ENCODE results near the gene EFHC1.
A peak's percentile ranks its signal among the peaks of the same experiment; 100 is the strongest.

EFHC1 gene

DNA sequence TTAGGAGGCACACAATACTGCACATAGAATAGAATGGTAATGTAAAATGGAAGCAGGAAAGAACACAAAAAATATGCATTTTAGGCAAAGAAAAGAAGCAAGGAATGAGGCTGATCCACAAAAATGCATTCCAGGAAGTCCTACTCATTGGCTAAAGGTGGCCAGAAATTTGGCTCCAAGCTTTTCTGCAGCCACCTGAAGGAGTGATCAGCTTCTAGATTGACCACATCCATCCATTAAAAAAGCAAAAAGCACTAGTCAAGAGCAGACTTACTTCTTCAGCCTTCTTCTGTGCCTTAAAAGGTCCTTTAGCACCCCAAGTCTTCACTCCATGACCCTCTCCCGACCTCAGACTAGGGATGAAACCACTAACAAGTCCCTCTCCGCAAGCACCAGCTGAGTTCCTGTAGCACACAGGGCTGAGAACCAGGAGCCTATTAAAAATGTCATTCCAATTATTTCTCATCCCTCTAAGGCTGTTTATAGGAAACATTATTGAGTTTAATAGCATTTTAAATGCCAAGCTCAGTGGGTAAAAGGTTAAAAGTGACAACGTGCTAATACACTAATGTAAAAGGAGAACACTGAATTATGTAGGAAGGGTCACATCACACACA is 120.3 kb downstream of the EFHC1 start:
- DNase-seq = no peak
- in situ Hi-C loops (cut with HindIII; ENCODE audit: low pct_ligation_motif_present, low pct_unique_long_range_greater_than_20kb, low sequenced_read_pairs) = no loop called here

GRCh38 chr6:52541135-52541534 is 121.0 kb downstream of the EFHC1 start:
- in situ Hi-C loops (cut with HindIII; ENCODE audit: low pct_ligation_motif_present, low pct_unique_long_range_greater_than_20kb, low sequenced_read_pairs) = no loop called here
- DNase-seq = no peak

GRCh38 chr6:52543262-52543661 is 123.1 kb downstream of the EFHC1 start:
- no peak for DNase-seq
- in situ Hi-C loops (cut with HindIII; ENCODE audit: low pct_ligation_motif_present, low pct_unique_long_range_greater_than_20kb, low sequenced_read_pairs) = no loop called here

GRCh38 chr6:52543729-52544601 is 123.8 kb downstream of the EFHC1 start:
- in situ Hi-C loops (cut with HindIII; ENCODE audit: low pct_ligation_motif_present, low pct_unique_long_range_greater_than_20kb, low sequenced_read_pairs) = no loop called here
- DNase-seq = peak; percentile 56

DNA sequence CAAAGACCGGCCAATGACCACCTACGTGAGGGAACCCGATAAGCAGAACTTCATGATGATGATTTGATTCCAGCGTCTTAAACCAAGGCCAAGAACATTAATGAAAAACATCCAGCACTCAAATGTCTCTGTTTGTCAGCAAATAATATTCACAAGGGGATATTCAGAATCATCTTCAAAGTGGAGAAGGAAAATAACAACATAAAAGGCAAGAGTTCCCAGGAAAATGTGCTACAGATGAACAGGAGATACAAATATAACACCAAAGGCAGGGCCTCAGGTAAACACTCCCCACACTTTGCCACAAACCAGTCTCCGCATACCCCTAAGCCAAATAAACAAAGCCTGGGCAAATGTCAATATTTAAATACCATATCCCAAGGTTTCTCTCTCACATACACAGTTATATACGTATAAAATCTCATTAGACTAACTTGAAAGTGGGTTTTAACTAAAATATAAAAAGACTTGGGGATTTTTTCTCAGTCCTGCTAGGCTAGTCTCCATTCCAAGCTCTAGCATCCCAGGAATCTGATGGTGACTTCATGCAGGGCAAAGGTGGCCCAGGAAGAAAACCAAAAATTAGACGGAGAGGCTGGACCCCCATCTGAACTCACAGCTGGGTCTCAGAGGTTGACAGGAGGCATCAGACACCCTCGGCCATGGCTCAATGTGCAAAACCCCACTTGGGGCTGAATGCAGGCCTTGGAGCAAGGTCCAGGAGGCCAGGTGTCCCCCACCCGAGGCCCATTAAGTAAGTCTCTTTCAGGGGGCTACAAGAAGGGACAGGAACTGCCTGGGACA is 124.7 kb downstream of the EFHC1 start:
- in situ Hi-C loops (cut with HindIII; ENCODE audit: low pct_ligation_motif_present, low pct_unique_long_range_greater_than_20kb, low sequenced_read_pairs) = no loop called here
- DNase-seq = no peak

DNA sequence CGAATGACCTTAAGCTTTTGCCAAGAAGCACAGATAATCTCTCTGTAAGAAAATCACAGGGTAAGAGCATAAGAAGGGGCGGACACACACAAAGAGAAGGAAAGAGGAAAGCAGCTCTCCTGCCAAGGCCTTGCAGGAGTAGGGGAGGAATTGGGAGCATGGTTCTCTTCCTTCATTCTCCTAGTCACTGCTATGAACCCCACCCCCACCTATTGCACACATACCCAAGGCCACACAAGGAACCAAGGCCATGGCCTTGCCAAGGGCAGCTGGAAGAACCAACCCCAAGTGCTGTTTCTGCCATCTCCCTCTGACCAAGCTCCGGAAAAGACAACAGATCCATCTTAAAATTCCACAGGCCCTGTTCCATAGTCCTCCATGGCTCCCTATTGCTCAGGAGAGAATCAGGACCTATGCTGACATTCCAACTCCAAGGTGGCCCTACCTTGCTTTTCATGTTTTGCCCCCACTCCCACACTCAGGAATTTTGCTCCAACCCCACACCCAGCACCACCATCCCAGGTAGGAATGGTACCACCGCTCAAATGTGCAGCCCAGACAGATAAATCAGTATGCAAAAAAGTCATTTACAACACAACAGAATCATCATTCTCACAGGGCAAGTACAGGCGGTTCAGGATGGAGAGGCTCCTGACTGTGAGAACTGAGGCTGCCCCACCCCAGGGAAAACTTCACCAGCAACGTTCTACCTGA is 125.4 kb downstream of the EFHC1 start:
- no peak for DNase-seq
- in situ Hi-C loops (cut with HindIII; ENCODE audit: low pct_ligation_motif_present, low pct_unique_long_range_greater_than_20kb, low sequenced_read_pairs) = no loop called here

DNA sequence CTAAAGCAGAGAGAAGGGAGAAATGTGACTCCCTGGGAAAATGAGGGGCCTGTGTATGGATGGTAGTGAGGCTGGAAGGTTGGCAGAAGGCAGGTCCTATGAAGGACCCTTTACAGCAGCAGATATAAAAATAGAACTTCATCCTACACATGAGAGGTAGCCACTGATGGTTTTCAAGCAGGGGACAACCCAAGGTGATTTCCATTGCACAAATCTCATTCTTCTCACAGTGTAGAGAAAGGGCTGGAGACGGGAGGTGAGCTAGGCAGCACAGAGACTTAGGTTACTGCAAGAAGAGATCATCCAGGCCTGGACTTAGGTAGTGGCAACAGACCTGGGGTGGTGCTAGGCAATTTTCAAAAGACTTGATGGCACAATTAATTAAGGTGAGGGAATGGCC is 126.0 kb downstream of the EFHC1 start:
- no peak for DNase-seq
- in situ Hi-C loops (cut with HindIII; ENCODE audit: low pct_ligation_motif_present, low pct_unique_long_range_greater_than_20kb, low sequenced_read_pairs) = no loop called here

DNA sequence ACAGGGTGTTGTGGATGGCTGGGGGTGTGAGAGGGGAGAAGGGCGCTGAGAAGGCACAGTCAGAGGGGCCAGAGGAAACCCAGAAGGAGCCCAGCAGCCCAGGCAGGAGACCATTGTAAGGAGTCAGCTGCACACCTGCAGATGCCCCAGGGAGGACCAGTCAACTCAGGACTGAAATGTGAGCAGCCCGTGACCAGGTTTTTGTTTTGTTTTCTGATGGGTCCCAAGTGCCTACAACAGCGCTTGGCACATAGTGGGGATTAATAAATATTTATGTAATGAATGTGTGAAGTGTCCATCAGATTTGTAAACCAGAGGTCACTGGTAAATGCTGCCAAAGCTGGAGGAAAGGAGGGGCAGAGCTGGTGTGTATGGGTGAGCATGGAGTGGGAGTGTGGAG is 126.5 kb downstream of the EFHC1 start:
- in situ Hi-C loops (cut with HindIII; ENCODE audit: low pct_ligation_motif_present, low pct_unique_long_range_greater_than_20kb, low sequenced_read_pairs) = no loop called here

GRCh38 chr6:52547647-52548352 is 127.7 kb downstream of the EFHC1 start:
- no peak for DNase-seq
- in situ Hi-C loops (cut with HindIII; ENCODE audit: low pct_ligation_motif_present, low pct_unique_long_range_greater_than_20kb, low sequenced_read_pairs) = no loop called here

More for the DNA sequence above, 126.5 kb downstream of the EFHC1 start:
- no peak for DNase-seq

DNA sequence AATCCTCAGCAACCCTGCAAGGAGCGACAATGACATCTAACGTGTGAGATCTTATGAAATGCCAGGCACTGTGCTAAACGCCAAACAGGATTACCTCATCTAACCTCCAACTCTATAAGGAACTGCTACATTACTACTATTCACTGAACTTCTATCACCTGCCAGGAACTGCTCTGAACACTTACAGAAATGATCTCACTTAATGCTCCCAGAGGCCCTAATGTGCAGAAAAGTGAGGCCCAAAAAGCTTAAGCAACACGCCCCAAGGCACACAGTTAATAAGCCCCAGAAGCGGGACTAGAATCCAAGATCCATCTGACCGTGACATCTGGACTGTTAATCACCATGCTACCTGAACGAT is 128.2 kb downstream of the EFHC1 start:
- DNase-seq = no peak
- in situ Hi-C loops (cut with HindIII; ENCODE audit: low pct_ligation_motif_present, low pct_unique_long_range_greater_than_20kb, low sequenced_read_pairs) = no loop called here

DNA sequence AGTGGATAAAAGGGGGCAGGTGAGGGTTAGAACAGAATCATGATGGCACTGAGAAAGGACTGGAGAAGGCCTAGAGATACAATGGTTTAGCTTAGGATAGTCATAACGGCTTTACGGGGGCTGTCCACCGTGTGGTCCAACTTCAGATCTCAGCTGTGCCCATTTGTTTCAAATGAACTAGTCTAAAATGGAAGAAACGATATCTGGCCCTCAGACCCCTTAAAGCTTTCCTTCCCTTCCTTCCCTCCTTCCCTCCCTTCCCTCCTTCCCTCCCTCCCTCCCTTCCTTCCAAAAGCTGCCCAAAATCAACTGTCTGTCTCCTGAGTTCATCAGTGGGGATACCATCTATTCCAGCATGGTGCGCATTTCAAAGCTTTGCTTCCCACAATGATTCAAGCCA is 128.9 kb downstream of the EFHC1 start:
- in situ Hi-C loops (cut with HindIII; ENCODE audit: low pct_ligation_motif_present, low pct_unique_long_range_greater_than_20kb, low sequenced_read_pairs) = no loop called here
- DNase-seq = no peak

GRCh38 chr6:52549428-52549827 is 129.3 kb downstream of the EFHC1 start:
- no peak for DNase-seq
- in situ Hi-C loops (cut with HindIII; ENCODE audit: low pct_ligation_motif_present, low pct_unique_long_range_greater_than_20kb, low sequenced_read_pairs) = no loop called here

- DNase-seq = no peak
- in situ Hi-C loops (cut with HindIII; ENCODE audit: low pct_ligation_motif_present, low pct_unique_long_range_greater_than_20kb, low sequenced_read_pairs) = no loop called here
Measured at GRCh38 chr6:52550014-52550575, 130.0 kb downstream of the EFHC1 start.

DNA sequence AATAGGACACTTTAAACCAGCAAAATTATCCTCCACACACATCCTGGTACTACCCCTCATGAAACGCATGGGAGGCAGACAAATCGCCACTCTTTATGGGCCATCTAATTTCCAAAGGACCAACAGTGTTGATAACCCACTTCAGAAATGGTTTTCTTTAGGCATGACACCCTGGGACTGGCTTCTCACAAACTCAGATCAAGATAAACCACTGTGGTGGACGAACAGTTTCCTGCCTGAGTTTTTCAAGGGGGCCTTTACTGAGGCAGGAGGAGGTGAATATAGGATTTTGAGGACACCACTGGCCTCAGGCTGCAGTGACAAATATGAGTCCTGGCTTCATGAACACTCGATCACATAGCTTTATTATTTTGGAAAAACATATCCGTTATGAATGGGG is 130.7 kb downstream of the EFHC1 start:
- in situ Hi-C loops (cut with HindIII; ENCODE audit: low pct_ligation_motif_present, low pct_unique_long_range_greater_than_20kb, low sequenced_read_pairs) = no loop called here
- no peak for DNase-seq

DNA sequence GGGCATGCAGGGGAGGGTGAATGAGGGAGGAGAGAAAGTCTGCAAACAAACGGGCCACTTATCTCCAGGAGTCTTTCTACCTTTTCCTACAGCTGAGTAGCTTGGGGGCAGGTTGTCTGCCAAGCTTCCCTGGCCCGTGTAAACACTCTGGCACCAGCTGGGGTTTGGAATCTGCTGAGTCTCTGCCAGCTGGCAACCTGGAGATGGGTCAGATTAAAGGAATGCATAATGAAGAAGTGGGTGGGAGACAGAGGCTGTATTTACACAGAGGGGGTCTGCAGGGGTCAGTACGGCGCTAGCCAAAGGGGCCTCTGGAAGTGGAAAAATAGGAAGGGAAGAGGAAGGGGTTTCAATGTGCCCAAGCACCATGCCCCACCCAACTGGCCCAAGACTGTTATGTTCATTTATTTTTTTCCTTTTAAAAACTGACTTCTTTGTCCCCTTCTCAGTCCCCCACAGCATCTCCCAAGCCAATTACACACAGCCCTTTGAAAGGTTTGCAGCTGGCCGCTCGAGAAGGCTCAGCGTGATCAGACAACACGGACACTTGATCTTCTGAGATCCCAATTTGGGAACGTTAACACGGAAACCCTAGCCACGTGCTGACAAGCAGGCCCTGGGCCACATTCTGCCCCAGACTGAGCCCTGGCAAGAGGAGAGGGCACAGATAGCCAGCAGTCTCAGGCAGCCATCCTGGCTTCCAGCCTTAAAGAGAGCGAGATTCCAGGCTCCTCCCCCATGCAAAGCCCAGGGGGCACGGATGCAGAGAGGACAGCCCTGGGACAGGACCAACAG is 131.5 kb downstream of the EFHC1 start:
- in situ Hi-C loops (cut with HindIII; ENCODE audit: low pct_ligation_motif_present, low pct_unique_long_range_greater_than_20kb, low sequenced_read_pairs) = no loop called here

DNA sequence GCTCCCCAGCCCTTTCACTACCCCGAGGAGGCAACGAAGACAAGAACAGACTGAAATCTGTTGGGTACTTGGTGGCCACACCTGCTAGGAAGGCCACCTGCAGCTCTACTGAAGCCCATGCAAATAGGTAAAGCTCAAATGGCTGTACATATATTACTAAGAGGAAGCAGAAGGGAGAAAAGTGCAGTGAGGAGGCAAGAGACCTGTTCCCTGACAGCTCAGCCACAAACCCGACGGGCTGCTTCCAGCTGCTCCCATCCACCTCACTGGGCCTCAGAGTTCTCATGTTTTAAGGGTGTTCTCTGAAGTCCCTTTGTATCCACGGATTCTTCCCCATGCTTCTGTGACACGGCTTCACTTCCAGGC is 132.1 kb downstream of the EFHC1 start:
- in situ Hi-C loops (cut with HindIII; ENCODE audit: low pct_ligation_motif_present, low pct_unique_long_range_greater_than_20kb, low sequenced_read_pairs) = no loop called here
- no peak for DNase-seq

More for the DNA sequence above, 131.5 kb downstream of the EFHC1 start:
- DNase-seq = peak; percentile 80

DNA sequence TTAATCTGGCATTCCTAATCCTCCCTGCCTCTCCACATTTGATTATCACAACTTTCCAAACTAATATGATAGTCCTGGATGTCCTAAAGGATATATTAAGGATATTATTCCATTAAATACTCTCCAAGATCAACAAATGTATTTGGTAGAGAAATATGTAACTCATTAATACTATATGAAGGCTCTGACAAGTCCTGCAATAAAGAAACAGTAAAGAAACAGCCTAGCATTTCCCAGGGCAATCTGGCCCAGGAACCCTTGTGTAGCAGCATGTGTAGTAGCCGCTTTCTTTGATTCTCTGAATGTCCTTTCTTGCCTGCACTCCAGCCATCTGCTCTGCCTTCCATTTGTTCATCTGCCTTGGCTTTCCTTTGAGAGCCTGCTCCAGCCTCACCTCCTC is 133.0 kb downstream of the EFHC1 start:
- in situ Hi-C loops (cut with HindIII; ENCODE audit: low pct_ligation_motif_present, low pct_unique_long_range_greater_than_20kb, low sequenced_read_pairs) = no loop called here
- DNase-seq = no peak
